NK-92 treated with Interleukin-12 subunit alpha and Interleukin-12 subunit beta, amount 100 ng/mL, for 24 hours (cell line): Measurements from ENCODE around the gene COL27A1.
"Not testable (repeated sequence)": the region's sequence is repeated elsewhere in the genome, so short reads cannot be mapped to it uniquely, and the experiment has no call there.

ENCODE experiments used
- DNase-seq: peaks from one replicate; lab custom pipeline; 2025; lab: John Stamatoyannopoulos, UW

The COL27A1 gene

GRCh38 chr9:114185570-114186490 lies 30.5 kb downstream of the COL27A1 start:
- DNase-seq: no peak

GRCh38 chr9:114186605-114187289 lies 31.4 kb downstream of the COL27A1 start:
- no peak for DNase-seq

- DNase-seq: no peak
Measured at GRCh38 chr9:114187827-114188226, 32.5 kb downstream of the COL27A1 start.

- DNase-seq: no peak
Measured at GRCh38 chr9:114189823-114190562, 34.7 kb downstream of the COL27A1 start.

GRCh38 chr9:114190563-114190905 lies 35.2 kb downstream of the COL27A1 start:
- no peak for DNase-seq

- not testable (repeated sequence) for DNase-seq
Measured at GRCh38 chr9:114191402-114191801, 36.1 kb downstream of the COL27A1 start.

GRCh38 chr9:114192539-114192938 lies 37.2 kb downstream of the COL27A1 start:
- no peak for DNase-seq

GRCh38 chr9:114193090-114193489 lies 37.8 kb downstream of the COL27A1 start:
- DNase-seq: no peak

- DNase-seq: no peak
Measured at GRCh38 chr9:114196117-114196516, 40.8 kb downstream of the COL27A1 start.

- no peak for DNase-seq
Measured at GRCh38 chr9:114196979-114197622, 41.8 kb downstream of the COL27A1 start.

- DNase-seq: no peak
Measured at GRCh38 chr9:114198249-114199040, 43.1 kb downstream of the COL27A1 start.

GRCh38 chr9:114200721-114201300 lies 45.5 kb downstream of the COL27A1 start:
- no peak for DNase-seq

GRCh38 chr9:114202396-114202795 lies 47.1 kb downstream of the COL27A1 start:
- no peak for DNase-seq

- DNase-seq: no peak
Measured at GRCh38 chr9:114202849-114203248, 47.5 kb downstream of the COL27A1 start.

- no peak for DNase-seq
Measured at GRCh38 chr9:114203410-114204140, 48.2 kb downstream of the COL27A1 start.

- no peak for DNase-seq
Measured at GRCh38 chr9:114204265-114204664, 48.9 kb downstream of the COL27A1 start.

- no peak for DNase-seq
Measured at GRCh38 chr9:114205171-114206015, 50.1 kb downstream of the COL27A1 start.

- DNase-seq: no peak
Measured at GRCh38 chr9:114206221-114206789, 51.0 kb downstream of the COL27A1 start.
